OCI-LY1 (cell line): ENCODE data around the gene P3H4.

Source experiments
- H2AFZ ChIP-seq: fragments of 200-600 bp; sonication (generic), shearing (Covaris generic); 2 replicates; pipeline ENCODE4 v1.6.0; 2014; ENCODE audit warnings: antibody characterized with exemption, mild to moderate bottlenecking, low read length
- H3F3A ChIP-seq: fragments of 200-600 bp; sonication (generic), shearing (Covaris generic); 2 replicates; pipeline ENCODE4 v1.6.0; 2014; ENCODE audit warnings: mild to moderate bottlenecking, antibody characterized with exemption, low read length, moderate library complexity; ENCODE audit not compliant: insufficient read depth
- H3K27ac ChIP-seq: fragments of 200-600 bp; sonication (generic); 2 replicates; pipeline ENCODE4 v1.5.1; 2014; ENCODE audit warnings: low read length, mixed run types, mild to moderate bottlenecking, low read depth; ENCODE audit not compliant: poor library complexity, severe bottlenecking
- H3K27me3 ChIP-seq: fragments of 200-600 bp; sonication (generic); 2 replicates; pipeline ENCODE4 v1.6.0; 2014; ENCODE audit warnings: antibody characterized with exemption, mild to moderate bottlenecking, low read length, moderate library complexity; ENCODE audit not compliant: insufficient read depth
- H3K36me3 ChIP-seq: fragments of 200-600 bp; sonication (generic); 2 replicates; pipeline ENCODE4 v1.6.1; 2014; ENCODE audit warnings: mild to moderate bottlenecking, antibody characterized with exemption, low read length, moderate library complexity, mixed read lengths; ENCODE audit not compliant: insufficient read depth
- H3K4me1 ChIP-seq: fragments of 200-600 bp; sonication (generic); 2 replicates; pipeline ENCODE4 v1.5.1; 2014; ENCODE audit warnings: mild to moderate bottlenecking, low read length, moderate library complexity; ENCODE audit not compliant: insufficient read depth, severe bottlenecking
- H3K4me2 ChIP-seq: fragments of 200-600 bp; sonication (generic), shearing (Covaris generic); 2 replicates; pipeline ENCODE4 v1.6.1; 2014; ENCODE audit warnings: low read length
- H3K4me3 ChIP-seq: fragments of 200-600 bp; sonication (generic); 2 replicates; pipeline ENCODE4 v1.5.1; 2014; ENCODE audit warnings: low read length, low read depth, mild to moderate bottlenecking, mixed read lengths; ENCODE audit not compliant: poor library complexity, severe bottlenecking
- H3K79me2 ChIP-seq: fragments of 200-600 bp; shearing (Covaris generic); 2 replicates; pipeline ENCODE4 v1.6.1; 2016; ENCODE audit warnings: mixed run types, low read length, mixed read lengths; ENCODE audit not compliant: insufficient read depth
- H3K9ac ChIP-seq: fragments of 200-600 bp; sonication (generic), shearing (Covaris generic); 2 replicates; pipeline ENCODE4 v1.6.1; 2014; ENCODE audit warnings: mild to moderate bottlenecking, low read length, mixed read lengths
- H3K9me2 ChIP-seq: fragments of 200-600 bp; sonication (generic), shearing (Covaris generic); 2 replicates; pipeline ENCODE4 v1.6.1; 2014; ENCODE audit warnings: low read depth, mild to moderate bottlenecking, low read length, mixed read lengths
- H3K9me3 ChIP-seq: fragments of 200-600 bp; shearing (Covaris generic); 2 replicates; pipeline ENCODE4 v1.6.1; 2014; ENCODE audit warnings: low read length, mixed read lengths
- H4K20me1 ChIP-seq: fragments of 200-600 bp; sonication (generic), shearing (Covaris generic); 2 replicates; pipeline ENCODE4 v1.6.0; 2016; ENCODE audit warnings: mild to moderate bottlenecking, low read length; ENCODE audit not compliant: insufficient read depth
- EZH2 ChIP-seq: fragments of 200-600 bp; sonication (generic), shearing (Covaris generic); IDR thresholded peaks from 2 replicates; pipeline ENCODE4 v1.8.0; 2017; ENCODE audit warnings: borderline replicate concordance, mixed run types, mild to moderate bottlenecking, antibody characterized with exemption, low read length, moderate library complexity, mixed read lengths
- TF ChIP-seq, protein P1 (sequence below): fragments of 200-600 bp; sonication (generic), shearing (Covaris generic); IDR thresholded peaks from 2 replicates; pipeline ENCODE4 v1.5.1; 2017; ENCODE audit warnings: mild to moderate bottlenecking, antibody characterized with exemption, low read length, moderate library complexity, mixed read lengths

P3H4 gene

DNA sequence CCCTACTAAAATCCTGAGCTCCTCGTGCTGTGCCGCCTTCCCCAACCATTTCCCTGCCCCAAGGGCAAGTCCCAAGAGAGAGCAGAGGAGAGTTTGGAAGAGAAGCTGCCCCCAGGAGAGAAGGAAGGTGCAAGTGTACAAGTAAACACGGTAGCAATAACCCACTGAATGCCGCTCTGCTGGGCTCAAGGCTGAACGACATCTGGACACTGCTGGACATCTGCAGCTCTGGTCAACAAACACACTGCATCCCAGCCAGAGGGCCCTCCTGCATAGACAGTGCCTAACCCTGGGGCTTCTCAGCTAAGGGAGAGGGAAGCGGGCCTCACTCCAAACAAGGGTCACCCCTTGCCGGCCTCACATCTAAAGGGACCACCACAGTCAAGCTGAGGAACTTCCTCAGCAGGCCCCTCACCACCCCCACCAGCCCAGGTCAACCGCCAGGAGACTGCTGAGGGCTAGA lies 38.0 kb downstream of the P3H4 start:
- Histone ChIP-seq H3K79me2 (no peaks in the 10 kb centered on the region), H2AFZ (no peak overlapping the region), H3K36me3 (peaks cover 1% of the 10 kb centered on the region; the same call in 1 of the 2 replicates), H3K9me2 (no peaks in the 10 kb centered on the region), H3K9ac (no peak overlapping the region), H3K4me3 (no peak overlapping the region), H4K20me1 (no peaks in the 10 kb centered on the region), H3K27me3 (no peaks in the 10 kb centered on the region), H3K4me1 (peaks cover 22% of the 10 kb centered on the region), H3K4me2 (no peak overlapping the region), H3K9me3 (no peaks in the 10 kb centered on the region), H3K27ac (no peak overlapping the region), H3F3A (no peaks in the 10 kb centered on the region)
- no peak for TF ChIP-seq EZH2
- TF ChIP-seq, protein P1, sequence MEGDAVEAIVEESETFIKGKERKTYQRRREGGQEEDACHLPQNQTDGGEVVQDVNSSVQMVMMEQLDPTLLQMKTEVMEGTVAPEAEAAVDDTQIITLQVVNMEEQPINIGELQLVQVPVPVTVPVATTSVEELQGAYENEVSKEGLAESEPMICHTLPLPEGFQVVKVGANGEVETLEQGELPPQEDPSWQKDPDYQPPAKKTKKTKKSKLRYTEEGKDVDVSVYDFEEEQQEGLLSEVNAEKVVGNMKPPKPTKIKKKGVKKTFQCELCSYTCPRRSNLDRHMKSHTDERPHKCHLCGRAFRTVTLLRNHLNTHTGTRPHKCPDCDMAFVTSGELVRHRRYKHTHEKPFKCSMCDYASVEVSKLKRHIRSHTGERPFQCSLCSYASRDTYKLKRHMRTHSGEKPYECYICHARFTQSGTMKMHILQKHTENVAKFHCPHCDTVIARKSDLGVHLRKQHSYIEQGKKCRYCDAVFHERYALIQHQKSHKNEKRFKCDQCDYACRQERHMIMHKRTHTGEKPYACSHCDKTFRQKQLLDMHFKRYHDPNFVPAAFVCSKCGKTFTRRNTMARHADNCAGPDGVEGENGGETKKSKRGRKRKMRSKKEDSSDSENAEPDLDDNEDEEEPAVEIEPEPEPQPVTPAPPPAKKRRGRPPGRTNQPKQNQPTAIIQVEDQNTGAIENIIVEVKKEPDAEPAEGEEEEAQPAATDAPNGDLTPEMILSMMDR: no peak

DNA sequence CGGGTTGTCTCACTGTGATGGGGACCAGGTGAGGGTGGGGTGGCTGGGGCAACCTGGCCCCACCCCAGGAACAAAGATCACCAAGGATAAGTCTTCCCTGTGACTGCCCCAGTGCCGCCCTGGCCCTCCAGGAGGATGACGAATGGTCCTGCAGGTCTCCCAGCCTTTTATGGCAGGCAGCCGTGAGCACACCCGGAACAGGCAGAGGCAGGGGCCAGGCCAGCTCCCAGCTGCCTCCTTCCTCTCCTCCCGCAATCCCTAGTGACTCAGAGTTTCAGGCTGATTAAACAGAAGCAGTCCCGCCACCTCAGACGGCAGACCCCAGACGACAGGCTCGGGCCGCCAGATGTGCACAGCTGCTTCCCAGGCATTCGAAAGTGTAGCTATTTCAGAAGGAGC lies 38.6 kb downstream of the P3H4 start:
- Histone ChIP-seq H3K79me2 (no peaks in the 10 kb centered on the region), H3K27ac (no peak overlapping the region), H3K36me3 (peaks cover 4% of the 10 kb centered on the region; the same call in 1 of the 2 replicates), H3K4me1 (peaks cover 22% of the 10 kb centered on the region), H2AFZ (no peak overlapping the region), H3K27me3 (no peaks in the 10 kb centered on the region), H4K20me1 (no peaks in the 10 kb centered on the region), H3K9me3 (no peaks in the 10 kb centered on the region), H3K4me3 (no peak overlapping the region), H3K9ac (no peak overlapping the region), H3K9me2 (no peaks in the 10 kb centered on the region), H3K4me2 (no peak overlapping the region), H3F3A (no peaks in the 10 kb centered on the region)
- TF ChIP-seq, protein P1: no peak

DNA sequence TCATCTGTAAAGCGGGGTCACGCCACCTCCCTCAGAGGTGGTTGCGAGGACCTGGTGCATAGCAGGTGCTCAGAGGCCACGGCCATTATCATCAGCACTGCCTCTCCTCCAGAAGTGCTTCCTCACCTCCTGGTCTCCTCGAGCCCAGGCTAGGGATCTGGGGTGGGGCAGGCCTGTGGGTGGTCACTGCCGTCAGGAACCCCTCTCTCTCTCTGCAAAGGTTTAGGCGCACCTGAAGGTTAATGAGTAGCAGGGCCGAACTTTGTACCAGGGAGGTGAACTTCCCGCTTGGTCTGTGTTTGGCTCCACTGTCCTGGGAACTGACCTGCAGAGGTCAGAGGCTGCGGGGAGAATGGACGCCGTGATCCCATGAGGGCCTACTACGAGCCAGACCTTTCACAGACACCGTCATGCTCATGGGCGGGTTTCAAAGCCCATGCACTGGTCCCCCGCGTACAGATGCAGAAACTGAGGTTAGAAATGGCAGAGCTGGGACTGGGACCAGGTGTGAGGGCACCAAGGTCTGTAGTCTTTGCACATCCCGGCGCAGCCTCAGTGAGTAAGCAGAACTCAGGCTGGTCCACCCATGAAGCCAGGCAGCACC lies 39.1 kb downstream of the P3H4 start:
- Histone ChIP-seq H2AFZ (no peak overlapping the region), H3K9me2 (no peaks in the 10 kb centered on the region), H3K27ac (no peak overlapping the region), H3F3A (no peaks in the 10 kb centered on the region), H3K4me2 (no peak overlapping the region), H3K9ac (no peak overlapping the region), H3K79me2 (no peaks in the 10 kb centered on the region), H4K20me1 (no peaks in the 10 kb centered on the region), H3K27me3 (no peaks in the 10 kb centered on the region), H3K9me3 (no peaks in the 10 kb centered on the region), H3K4me3 (no peak overlapping the region), H3K4me1 (peaks cover 22% of the 10 kb centered on the region), H3K36me3 (peaks cover 4% of the 10 kb centered on the region; the same call in 1 of the 2 replicates)
- TF ChIP-seq EZH2: no peak
- TF ChIP-seq, protein P1: no peak
